ENCODE results near the gene C13orf46. TPM values are rescaled to one million over a fixed set of nuclear protein-coding genes. Genes with fewer than 3 reads are reported as not detected.

Gene C13orf46
- total and polyA plus RNA-seq, 2 of the 8 experiments (the other 6 are each of a cell fraction or from before 2014, with no cell fraction given): 0.23 to 0.28 TPM

DNA sequence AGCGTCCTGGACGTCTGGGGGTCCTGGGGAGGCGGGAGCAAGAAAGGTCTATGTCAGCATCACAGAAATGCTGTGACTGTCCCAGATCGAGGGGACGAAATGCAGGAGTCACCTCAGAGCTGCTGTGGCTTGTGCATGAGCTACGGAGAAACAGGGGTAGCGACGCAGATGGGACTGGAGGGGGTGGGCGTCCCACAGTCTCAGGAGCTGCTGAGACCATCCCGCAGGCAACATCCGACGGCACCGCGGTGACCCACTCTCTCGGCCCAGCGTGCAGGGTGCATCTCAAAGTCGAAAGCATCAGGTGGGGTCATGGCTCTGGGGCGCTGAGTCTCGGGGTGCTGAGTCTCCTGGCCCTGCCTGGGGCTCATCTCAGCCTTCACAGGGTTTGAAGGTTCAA lies 37.4 kb upstream of the C13orf46 start (continued):
- TF ChIP-seq, protein P1, sequence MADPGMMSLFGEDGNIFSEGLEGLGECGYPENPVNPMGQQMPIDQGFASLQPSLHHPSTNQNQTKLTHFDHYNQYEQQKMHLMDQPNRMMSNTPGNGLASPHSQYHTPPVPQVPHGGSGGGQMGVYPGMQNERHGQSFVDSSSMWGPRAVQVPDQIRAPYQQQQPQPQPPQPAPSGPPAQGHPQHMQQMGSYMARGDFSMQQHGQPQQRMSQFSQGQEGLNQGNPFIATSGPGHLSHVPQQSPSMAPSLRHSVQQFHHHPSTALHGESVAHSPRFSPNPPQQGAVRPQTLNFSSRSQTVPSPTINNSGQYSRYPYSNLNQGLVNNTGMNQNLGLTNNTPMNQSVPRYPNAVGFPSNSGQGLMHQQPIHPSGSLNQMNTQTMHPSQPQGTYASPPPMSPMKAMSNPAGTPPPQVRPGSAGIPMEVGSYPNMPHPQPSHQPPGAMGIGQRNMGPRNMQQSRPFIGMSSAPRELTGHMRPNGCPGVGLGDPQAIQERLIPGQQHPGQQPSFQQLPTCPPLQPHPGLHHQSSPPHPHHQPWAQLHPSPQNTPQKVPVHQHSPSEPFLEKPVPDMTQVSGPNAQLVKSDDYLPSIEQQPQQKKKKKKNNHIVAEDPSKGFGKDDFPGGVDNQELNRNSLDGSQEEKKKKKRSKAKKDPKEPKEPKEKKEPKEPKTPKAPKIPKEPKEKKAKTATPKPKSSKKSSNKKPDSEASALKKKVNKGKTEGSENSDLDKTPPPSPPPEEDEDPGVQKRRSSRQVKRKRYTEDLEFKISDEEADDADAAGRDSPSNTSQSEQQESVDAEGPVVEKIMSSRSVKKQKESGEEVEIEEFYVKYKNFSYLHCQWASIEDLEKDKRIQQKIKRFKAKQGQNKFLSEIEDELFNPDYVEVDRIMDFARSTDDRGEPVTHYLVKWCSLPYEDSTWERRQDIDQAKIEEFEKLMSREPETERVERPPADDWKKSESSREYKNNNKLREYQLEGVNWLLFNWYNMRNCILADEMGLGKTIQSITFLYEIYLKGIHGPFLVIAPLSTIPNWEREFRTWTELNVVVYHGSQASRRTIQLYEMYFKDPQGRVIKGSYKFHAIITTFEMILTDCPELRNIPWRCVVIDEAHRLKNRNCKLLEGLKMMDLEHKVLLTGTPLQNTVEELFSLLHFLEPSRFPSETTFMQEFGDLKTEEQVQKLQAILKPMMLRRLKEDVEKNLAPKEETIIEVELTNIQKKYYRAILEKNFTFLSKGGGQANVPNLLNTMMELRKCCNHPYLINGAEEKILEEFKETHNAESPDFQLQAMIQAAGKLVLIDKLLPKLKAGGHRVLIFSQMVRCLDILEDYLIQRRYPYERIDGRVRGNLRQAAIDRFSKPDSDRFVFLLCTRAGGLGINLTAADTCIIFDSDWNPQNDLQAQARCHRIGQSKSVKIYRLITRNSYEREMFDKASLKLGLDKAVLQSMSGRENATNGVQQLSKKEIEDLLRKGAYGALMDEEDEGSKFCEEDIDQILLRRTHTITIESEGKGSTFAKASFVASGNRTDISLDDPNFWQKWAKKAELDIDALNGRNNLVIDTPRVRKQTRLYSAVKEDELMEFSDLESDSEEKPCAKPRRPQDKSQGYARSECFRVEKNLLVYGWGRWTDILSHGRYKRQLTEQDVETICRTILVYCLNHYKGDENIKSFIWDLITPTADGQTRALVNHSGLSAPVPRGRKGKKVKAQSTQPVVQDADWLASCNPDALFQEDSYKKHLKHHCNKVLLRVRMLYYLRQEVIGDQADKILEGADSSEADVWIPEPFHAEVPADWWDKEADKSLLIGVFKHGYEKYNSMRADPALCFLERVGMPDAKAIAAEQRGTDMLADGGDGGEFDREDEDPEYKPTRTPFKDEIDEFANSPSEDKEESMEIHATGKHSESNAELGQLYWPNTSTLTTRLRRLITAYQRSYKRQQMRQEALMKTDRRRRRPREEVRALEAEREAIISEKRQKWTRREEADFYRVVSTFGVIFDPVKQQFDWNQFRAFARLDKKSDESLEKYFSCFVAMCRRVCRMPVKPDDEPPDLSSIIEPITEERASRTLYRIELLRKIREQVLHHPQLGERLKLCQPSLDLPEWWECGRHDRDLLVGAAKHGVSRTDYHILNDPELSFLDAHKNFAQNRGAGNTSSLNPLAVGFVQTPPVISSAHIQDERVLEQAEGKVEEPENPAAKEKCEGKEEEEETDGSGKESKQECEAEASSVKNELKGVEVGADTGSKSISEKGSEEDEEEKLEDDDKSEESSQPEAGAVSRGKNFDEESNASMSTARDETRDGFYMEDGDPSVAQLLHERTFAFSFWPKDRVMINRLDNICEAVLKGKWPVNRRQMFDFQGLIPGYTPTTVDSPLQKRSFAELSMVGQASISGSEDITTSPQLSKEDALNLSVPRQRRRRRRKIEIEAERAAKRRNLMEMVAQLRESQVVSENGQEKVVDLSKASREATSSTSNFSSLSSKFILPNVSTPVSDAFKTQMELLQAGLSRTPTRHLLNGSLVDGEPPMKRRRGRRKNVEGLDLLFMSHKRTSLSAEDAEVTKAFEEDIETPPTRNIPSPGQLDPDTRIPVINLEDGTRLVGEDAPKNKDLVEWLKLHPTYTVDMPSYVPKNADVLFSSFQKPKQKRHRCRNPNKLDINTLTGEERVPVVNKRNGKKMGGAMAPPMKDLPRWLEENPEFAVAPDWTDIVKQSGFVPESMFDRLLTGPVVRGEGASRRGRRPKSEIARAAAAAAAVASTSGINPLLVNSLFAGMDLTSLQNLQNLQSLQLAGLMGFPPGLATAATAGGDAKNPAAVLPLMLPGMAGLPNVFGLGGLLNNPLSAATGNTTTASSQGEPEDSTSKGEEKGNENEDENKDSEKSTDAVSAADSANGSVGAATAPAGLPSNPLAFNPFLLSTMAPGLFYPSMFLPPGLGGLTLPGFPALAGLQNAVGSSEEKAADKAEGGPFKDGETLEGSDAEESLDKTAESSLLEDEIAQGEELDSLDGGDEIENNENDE (IDR thresholded peaks at IDR 0.05; ENCODE audit: insufficient replicate concordance, low read length): no peak
- TF ChIP-seq SRF (IDR thresholded peaks at IDR 0.05; ENCODE audit: low read depth, low read length): no peak

Data from H1 (cell line).